ENCODE data around the gene PLA2G6.
A peak's percentile ranks its signal among the peaks of the same experiment; 100 is the strongest.

PLA2G6 gene

DNA sequence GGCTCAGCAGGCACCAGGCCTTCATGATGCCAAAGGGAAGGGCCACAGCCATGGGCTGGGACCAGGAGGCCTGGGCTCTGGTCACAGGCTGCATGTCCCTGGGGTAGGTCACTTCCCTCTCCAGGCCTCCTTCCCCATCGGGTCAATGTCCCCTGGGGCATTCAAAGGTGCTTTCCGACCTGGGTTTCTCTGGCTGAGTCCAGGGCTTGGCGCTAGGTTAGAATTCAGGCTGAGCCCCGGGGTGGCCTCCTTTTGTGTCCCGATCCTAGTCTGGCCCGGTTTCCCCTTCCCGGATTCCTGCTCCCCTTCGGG, 32.3 kb upstream of the PLA2G6 start:
- no peak for DNase-seq (ENCODE audit: low read depth, low spot score)

DNA sequence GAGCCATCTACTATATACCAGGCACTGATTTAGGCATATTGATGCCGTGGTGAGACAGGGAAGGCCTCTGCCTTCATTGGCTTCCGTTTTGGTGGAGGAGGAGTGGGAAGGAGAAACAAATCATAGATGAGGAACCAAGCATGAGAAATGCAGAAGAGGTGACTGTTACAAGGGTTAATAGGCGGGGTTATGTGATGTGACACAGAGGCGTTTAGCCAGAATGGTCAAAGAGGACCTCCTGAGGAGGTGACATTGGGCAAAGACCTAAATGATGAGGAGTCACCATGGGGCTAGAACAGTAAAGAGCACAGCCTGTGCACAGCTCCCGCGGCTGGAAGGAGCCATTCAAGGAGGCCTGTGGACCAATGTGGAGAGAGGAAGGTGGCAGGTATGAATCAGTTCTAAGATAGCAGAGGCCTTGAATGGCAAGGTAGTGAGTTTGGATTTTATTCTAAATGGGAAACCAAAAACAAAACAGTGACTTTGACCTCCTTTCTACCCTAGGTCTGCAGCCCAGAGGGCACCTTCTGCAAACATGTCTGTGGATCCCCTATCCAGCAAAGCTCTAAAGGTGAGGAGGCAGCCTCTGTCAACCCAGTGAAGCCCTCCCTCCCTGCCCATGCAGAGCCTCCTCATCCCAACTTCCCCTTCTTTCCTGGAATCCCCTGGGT, 31.8 kb upstream of the PLA2G6 start:
- DNase-seq (ENCODE audit: low read depth, low spot score) = no peak

DNA sequence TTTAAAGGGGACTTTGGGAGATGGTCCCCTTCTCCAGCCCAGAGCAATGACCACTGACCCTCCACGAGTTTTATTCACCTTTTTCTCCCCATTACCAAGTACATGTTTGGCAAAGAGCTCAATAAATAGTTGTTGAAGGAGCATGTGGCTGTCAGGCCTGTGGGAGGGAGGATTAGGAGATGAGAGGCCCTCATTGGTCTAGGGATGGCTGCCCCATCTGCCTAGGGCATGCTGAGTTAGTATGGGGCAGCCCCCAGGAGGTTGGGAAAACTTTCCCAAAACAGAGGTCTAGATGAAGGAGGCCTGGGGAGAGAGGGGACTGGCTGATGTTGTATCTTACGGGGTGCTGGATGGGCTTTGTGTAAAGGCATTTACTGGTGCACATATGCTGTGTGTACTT, 30.8 kb upstream of the PLA2G6 start:
- no peak for DNase-seq (ENCODE audit: low read depth, low spot score)

DNA sequence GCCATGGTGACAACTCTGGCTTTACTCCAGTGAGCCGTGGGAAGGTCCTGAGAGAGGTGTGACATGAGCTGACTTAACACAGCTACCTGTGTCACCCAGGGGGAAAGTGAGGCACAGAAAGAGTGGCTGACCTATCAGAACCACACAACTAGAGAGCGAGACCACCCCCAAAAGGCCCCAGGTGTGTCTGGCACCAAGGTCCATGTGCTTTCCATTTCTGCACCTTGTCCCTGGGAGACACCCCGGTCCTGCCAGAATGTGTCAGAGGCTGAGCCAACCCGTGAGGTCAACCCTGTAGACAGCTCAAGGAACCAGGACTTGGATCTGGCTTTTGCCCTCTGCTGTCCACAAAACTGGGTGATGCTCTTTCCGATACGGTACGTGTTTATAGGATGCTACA, 29.9 kb upstream of the PLA2G6 start:
- no peak for DNase-seq (ENCODE audit: low read depth, low spot score)

DNA sequence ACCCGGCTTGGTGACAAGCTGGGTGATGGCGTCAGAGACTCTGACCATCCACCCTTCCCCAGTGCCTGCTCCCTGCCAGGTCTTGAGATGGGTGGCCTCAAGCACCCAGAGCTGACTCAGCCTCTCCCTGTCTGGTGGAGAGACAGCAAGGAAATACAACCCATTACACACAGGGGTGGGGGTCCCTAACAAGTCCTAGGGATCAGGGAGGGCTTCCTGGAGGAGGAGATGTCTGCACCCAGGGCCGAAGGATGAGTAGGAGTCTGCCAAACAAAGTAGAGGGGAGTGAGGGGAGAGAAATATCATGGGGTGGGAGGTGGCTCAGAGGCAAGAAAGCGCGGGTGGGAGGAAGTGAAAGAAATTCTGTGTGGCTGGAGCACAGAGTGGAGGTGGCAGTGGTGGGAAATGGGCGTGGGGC, 26.9 kb upstream of the PLA2G6 start:
- no peak for DNase-seq (ENCODE audit: low read depth, low spot score)

DNA sequence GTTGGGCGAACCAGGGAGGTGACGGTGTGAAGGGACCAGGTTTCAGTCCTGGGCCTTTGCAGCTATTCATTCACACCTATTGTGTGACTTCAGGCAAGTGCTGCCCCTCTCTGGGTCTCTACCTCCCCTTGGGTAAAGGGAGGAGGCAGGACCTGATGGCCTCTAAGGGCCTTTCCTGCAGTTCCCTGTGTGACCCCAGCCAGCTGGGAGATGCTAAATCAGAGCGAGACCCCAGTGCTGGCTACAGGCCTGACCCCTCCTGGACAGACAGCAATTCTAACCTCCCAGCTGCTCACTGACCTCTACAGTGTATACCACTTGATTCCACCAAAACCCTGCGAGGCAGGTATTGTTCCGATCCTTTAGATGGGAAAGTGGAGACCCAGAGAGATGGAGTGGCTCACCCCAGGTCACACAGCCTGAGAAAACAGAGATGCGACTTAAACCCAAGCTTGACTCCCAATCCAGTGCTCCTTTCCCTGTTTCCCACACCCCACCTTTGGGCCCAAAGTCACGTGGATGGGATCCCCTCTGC, 26.3 kb upstream of the PLA2G6 start:
- DNase-seq (ENCODE audit: low read depth, low spot score) = no peak

DNA sequence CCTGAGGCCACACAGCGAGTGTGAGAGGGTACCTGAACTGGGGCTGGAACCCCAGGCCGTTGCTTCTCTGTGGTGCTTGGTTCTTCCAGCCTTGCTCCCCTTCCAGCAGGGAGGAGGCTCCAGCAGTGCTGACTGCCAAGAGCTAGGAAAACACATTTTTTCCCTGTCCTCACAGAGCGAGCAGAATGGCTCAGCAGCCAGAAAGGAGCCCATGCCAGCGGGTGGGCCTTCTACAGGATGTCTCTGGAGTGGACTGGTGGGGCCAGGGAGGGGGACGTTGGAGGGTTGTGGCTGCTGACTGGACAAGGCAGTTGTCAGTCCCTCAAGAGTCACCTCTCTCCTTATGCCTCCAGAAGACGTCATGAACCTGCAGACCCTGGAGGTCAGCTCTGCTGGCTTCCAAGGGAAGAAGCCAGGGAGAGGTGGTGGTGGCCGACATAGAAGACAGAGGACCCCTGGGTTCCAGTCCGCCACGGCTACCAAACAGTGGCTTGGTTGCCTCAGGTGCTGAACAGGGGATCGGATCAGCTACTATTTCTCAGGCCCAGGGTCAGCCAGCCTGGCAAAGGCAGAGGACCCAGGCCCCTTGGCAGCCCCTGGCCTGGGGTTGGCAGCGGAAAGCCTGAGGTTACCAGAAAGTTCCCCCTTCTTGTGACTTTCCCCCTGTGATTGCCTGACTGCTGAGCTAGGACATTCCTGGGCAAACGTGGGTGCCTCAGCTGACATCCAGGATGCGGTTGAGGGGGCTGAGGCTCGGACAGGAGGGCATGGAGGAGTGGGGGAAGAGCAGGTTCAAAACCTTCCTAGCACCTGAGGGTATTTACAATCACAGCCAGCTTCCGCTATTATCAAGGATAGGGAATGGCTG, 23.9 kb upstream of the PLA2G6 start:
- DNase-seq (ENCODE audit: low read depth, low spot score) = peak; percentile 58

DNA sequence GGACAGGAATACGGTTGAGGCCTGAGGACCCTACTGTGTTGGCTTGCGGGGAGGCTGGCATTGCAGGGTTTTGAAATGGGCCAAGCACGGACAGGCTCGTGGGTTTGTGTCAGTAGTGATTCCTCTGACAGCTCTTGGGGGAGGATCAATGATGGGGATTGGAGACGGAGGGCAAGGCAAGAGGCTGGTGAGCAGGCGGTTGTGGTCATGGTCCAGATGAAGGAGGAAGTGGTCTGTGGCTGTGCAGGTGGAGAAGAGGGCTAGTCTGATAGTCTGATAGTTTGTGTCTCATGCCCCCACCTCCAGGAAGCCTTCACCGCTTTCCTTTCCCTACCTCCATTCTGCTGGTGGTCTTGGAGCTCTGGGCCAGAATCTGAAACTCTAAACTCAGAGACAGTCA, 23.2 kb upstream of the PLA2G6 start:
- DNase-seq (ENCODE audit: low read depth, low spot score) = no peak

DNA sequence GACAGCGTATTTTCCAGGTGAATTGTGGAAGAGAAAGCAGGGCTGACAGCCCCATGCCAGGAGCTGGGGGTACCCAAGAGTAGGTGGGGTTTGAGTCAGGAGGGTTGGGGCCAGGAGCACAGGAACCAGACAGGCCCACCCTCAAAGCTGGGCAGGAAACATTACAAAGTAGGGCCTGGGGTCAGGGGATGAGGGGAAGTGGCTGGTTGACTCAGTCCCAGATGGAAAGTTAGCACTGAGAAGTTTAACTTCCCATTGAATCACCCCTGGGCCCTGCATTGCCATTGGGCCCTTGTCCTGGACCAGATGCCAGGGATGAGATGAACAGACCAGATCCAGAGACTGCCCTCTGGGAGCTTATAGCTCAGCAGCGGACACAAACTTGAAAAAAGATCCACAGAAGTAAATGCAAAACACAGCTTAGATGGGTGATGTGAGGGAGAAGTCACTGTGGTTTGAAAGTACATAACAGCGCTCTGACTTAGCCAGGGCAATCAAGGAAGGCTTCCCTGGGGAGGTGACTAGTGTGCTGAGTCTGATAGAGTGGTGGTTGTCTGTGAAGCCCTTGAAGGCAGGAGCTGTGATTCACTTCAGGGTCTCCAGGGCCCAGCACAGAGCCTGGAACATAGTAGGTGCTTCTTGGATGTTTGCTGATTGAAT, 22.4 kb upstream of the PLA2G6 start:
- no peak for DNase-seq (ENCODE audit: low read depth, low spot score)

DNA sequence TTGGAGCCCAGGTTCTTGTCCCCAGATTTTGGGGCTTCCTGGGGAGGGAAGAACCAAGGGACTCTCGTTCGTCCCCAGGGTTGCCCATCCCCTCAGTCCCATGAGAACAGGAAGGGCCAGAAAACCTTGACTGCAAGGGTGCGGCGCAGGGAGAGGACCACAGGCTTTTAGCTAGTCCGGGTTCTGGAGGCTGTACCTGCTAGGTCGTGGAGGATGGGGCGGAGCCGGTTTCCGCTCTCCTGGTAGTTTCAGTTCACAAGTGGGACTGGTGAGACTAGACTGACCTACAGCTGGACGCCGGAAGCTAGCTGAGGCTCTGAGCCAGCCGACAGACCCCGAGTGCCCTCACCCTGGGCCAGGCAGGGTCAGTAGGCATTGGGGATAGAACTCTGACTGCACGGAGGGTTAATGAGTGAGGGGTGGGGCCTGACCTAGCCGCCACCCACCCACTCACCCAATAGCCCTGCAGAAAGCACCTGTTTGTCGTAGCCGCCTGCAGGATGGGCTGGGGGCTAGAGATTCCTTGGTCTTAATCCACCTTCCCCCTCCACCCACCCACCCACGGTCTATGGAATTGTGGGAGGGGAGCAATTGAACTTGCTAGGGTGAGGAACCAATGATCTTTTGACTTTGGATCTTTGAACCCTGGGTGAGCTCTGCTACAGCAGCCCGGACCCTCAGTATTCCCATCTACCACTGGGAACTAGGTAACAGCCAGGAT, 21.6 kb upstream of the PLA2G6 start:
- DNase-seq (ENCODE audit: low read depth, low spot score) = no peak

DNA sequence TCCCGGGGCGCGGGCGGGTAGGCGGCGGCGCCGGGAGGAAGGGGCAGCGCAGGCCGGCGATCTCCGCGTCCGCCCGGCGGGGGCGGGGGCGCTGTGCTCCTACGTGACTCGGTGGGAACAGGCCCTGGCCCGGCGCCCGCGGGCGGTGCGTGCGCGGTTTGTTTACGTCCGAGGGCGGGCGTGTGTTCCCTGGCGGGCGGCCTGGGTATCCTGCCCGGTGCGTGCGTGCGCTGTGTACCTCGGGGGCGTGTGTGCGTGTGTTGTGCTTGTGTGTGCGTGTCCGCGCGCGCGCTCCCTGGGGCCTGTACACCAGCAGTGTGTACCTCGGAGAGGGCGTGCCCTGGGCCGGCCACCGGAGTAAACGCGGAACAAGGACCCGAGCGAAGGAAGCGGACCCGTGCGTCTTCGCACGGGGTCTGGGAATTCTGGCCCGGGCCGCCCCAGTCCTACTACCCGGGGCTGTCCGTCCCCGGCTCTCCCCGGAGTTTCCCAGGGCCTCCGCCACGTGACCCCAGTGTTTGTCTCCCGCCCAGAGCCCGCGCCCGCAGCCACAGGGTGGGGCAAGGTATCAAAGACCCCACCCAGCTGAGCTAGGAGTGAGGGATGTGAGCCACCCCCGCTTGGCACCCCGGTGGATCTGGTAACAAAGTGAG, 20.9 kb upstream of the PLA2G6 start:
- DNase-seq (ENCODE audit: low read depth, low spot score) = peak; percentile 79

DNA sequence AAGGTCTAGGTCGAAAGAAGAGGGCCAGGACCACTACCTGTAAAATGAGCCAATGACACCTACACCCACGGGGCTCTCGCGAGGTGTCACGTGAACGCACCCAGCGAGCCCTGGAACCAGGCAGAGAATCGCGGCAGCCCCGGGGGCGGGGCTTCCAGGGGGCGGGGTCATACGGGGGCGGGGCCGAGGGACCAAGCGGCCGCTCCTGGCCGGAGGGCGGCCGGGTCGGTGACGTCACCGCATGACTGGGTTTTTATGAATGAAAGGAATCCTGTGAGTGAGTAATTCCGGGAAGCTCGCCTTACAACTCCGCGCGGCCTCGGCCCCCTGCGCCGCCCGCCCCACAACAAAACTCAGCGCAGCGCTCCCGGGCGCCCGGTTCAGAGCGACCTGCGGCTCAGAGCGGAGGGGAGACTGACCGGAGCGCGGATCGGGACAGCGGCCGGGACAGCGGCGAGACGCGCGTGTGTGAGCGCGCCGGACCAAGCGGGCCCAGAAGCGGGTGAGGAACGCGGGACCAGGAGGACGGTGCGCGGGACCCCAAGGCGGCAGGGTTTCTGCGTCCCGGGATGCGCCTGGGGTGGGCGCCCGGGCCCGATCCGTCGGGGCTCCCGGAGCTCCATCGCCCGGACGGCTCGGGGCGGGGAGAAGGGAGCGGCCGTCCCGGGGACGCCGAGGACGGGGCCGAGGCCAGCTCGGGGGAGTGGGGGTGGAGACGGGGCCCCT, 20.2 kb upstream of the PLA2G6 start, which contains the start of gene MAFF:
TSS of gene MAFF (plus strand) at position 284 of the 726 bp plus-strand sequence. CDS start 11,860 bp downstream, outside the sequence.
- DNase-seq (ENCODE audit: low read depth, low spot score) = peak; percentile 85

DNA sequence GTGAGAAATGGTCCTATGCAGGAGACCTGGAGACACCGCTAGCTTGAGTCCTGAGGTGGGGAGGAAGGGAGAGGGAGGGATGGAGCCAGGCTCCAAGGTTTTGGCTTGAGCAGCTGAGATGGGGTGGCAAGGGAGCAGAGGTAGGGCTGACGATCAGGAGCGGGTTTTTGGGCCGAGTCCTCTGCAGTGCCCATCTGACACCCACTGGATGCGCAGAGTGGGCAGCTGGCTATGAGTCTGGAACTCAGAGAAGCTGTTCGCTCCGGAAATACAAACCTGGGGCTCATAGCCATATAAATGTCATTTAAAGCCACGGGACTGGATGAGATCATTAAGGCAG, 19.7 kb upstream of the PLA2G6 start:
- no peak for DNase-seq (ENCODE audit: low read depth, low spot score)

DNA sequence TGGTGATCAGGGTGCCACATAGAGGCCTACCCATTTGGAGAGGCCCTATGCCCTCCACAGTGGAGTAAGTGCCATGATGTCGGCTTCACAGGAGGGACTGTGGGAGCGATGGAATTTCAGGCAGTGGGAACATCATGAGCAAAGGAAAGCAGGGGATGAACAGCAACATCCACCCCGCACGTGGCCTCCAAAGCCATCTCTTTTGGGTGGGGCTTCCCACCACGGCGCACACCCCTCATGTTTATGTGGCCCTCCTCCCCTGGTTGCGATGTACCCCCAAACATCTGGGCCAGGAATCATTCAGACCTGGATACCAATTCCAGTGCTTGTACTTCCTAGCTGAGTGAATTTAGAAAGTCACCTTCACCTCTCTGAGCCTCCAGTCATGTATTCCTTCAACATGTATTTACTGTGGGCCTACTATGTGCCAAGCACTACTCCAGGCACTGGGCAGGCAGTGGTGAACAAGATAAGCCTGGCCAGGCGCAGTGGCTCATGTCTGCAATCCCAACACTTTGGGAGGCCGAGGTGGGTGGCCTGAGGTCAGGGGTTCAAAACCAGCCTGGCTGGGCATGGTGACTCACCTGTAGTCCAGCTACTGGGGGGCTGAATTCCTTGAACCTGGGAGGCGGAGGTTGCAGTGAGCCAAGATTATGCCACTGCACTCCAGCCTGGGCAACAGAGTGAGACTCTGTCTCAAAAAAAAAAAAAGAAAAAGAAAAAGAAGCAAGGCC, 18.4 kb upstream of the PLA2G6 start:
- no peak for DNase-seq (ENCODE audit: low read depth, low spot score)

DNA sequence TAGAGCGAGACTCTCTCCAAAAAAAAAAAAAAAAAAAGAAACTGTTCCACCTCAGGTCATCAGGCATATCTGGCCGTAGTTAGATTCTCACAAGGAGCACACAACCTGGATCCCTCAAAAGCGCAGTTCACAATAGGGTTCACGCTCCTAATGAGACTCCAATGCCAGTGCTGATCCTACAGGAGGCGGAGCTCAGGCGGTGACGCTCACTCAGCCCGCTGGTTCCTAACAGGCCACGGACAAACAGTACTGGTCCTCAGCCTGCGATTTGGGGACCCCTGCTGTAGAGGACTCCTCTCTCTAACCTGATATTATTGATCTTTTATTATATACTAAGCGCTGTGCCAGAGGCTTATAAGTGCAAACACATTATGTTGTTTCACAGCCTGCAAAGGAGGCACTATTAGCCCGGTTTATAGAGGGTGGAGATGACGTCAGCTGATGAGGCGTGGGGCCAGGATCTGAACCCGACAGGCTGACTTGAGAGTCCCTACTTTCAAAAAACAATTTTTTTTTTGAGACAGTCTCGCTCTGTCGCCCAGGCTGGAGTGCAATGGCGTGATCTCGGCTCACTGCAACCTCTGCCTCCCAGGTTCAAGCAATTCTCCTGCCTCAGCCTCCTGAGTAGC, 15.3 kb upstream of the PLA2G6 start:
- DNase-seq (ENCODE audit: low read depth, low spot score) = no peak

DNA sequence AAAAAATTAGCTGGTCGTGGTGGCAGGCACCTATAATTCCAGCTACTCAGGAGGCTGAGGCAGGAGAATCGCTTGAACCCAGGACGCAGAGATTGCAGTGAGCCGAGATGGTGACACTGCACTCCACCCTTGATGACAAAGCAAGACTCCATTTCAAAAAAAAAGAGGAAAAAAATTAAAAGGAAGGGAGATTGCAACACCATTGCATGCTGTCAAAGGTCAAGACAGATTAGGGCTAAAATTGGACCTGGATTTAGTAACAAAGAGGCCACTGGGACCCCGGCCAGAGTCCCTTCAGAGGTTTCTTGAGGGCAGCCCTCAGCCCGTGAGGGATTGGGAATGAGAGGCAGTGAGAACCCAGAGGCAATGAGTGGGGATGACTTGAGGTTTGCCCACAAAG, 11.9 kb upstream of the PLA2G6 start:
- no peak for DNase-seq (ENCODE audit: low read depth, low spot score)

DNA sequence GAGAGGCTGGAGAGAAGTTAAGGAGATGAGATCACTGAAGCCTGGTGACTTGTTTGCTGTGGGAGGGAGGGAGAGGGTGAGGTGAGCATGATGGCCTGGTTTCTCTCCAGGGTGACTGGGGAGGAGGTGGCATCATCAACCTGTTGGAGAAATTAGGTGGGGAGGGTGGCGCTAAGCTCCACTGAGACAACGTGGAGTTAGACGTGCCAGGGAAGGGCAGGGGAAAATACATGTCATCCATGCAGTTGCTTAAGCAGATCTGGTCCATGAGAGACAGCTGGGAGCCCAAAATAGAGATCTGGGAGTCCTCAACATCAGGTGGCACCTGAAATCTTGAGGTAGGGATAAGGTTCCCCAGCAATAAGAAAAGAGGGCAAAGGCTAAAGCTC, 10.8 kb upstream of the PLA2G6 start:
- no peak for DNase-seq (ENCODE audit: low read depth, low spot score)

DNA sequence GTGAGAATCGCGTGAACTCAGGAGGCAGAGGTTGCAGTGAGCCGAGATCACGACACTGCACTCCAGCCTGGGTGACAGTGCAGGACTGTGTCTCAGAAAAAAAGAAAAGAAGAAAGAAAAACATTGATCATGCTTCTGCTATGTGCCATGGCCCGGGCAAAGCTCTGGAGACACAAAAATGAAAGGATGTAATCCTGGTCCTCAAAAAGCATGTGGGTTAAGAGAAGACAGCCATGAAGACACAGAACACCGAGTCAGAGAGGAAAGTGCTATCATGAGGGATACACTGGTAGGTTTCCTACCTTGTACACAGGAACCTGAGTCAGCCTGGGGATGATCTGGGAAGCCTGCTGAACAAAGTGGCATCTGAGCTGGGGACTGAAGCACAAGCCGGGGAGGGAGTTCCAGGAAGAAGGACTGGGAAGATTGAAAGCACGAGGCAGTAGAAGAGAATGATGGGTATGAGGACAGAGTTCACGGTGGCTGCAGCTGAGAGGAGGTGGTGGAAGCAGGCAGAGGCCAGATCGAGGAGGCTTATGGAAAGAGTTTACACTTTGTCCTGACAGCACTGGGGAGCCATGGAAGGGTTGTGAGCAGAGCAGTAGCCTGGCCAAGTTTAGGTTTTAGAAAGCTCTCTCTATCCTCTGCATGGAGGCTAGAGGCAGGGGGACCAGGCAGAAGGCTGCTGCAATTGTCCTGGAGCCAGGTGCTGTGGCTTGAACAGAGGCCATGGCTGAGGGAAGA, 10.3 kb upstream of the PLA2G6 start:
- no peak for DNase-seq (ENCODE audit: low read depth, low spot score)

DNA sequence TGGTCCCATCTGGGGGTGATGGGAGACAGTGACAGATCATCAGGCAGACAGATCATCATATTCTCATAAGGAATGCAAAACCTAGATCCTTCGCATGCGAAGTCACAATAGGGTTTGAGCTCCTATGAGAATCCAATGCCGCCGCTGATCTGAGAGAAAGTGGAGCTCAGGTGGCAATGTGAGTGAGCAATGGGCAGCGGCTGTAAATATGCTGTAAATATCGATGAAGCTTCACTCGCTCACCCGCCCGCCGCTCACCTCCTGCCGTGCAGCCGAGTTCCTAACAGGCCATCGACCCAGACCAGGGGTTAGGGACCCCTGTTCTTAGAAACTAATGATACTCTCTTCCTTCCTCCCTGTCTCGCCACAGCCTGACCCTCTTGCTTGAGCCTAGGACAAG, 9.4 kb upstream of the PLA2G6 start:
- no peak for DNase-seq (ENCODE audit: low read depth, low spot score)
